ENCODE measurements around the gene POM121C. TPM values are rescaled to one million over a fixed set of nuclear protein-coding genes. Genes with fewer than 3 reads are reported as not detected.

Gene POM121C
- total and polyA plus RNA-seq, 2 of the 13 experiments (the other 11 are each of a cell fraction or from before 2014, with no cell fraction given), result 7.3 to 20.2 TPM

DNA sequence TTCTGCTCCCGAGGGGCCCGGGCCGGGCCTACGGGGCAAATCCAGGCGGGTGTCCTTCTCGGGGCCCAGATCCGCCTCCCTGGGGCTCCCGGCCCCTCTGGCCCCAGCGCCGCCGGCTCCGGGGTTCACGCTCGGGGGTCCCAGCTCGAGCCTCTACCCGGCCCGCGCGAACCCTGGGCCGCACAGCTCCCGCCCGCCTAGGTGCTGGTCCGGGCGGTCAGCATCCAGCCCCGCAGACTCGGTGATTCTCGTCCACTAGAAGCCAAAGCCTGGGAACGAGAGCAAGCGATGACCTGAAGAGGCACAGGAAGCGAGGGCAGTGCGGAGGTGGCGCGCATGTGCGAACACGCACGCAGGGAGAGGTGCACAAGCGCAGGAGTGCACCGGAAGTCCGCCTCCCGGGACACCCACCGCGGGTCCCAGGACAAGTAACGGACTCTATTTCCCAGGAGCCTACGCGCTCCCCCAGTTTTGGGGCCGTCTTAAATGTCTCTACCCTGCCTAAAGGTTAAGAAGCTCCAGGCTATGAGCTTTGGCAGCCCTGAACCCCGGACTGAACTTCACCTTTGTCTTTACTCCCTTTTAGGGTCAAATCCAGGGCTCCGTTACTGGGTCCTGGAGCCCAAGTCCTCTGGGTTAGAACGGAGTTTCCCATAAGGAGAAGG, at the start of gene POM121C (continued):
- TF ChIP-seq ARID2 (CRISPR knock-in tag; IDR thresholded peaks at IDR 0.05; ENCODE audit: borderline replicate concordance), result peak; percentile 56; the same call in 1 of the 2 replicates
- TF ChIP-seq, protein P1, sequence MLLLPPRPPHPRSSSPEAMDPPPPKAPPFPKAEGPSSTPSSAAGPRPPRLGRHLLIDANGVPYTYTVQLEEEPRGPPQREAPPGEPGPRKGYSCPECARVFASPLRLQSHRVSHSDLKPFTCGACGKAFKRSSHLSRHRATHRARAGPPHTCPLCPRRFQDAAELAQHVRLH (CRISPR knock-in tag; IDR thresholded peaks at IDR 0.05; ENCODE audit: borderline replicate concordance, low read depth), result peak; percentile 47; the same call in 1 of the 2 replicates
- TF ChIP-seq MYC (CRISPR knock-in tag; IDR thresholded peaks at IDR 0.05; ENCODE audit: borderline replicate concordance), result peak; percentile 73; the same call in 1 of the 2 replicates
- TF ChIP-seq, protein P2, sequence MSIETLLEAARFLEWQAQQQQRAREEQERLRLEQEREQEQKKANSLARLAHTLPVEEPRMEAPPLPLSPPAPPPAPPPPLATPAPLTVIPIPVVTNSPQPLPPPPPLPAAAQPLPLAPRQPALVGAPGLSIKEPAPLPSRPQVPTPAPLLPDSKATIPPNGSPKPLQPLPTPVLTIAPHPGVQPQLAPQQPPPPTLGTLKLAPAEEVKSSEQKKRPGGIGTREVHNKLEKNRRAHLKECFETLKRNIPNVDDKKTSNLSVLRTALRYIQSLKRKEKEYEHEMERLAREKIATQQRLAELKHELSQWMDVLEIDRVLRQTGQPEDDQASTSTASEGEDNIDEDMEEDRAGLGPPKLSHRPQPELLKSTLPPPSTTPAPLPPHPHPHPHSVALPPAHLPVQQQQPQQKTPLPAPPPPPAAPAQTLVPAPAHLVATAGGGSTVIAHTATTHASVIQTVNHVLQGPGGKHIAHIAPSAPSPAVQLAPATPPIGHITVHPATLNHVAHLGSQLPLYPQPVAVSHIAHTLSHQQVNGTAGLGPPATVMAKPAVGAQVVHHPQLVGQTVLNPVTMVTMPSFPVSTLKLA (IDR thresholded peaks at IDR 0.05), result peak; percentile 31; the same call in 1 of the 2 replicates
- TF ChIP-seq ZZZ3 (CRISPR knock-in tag; IDR thresholded peaks at IDR 0.05; ENCODE audit: borderline replicate concordance), result 0 out of 2 replicates have a peak, but pooled peaks have one; percentile 58
- TF ChIP-seq, protein P3, sequence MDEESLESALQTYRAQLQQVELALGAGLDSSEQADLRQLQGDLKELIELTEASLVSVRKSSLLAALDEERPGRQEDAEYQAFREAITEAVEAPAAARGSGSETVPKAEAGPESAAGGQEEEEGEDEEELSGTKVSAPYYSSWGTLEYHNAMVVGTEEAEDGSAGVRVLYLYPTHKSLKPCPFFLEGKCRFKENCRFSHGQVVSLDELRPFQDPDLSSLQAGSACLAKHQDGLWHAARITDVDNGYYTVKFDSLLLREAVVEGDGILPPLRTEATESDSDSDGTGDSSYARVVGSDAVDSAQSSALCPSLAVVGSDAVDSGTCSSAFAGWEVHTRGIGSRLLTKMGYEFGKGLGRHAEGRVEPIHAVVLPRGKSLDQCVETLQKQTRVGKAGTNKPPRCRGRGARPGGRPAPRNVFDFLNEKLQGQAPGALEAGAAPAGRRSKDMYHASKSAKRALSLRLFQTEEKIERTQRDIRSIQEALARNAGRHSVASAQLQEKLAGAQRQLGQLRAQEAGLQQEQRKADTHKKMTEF (CRISPR knock-in tag; IDR thresholded peaks at IDR 0.05), result peak; percentile 81; the same call in 1 of the 2 replicates
- TF ChIP-seq, protein P4, sequence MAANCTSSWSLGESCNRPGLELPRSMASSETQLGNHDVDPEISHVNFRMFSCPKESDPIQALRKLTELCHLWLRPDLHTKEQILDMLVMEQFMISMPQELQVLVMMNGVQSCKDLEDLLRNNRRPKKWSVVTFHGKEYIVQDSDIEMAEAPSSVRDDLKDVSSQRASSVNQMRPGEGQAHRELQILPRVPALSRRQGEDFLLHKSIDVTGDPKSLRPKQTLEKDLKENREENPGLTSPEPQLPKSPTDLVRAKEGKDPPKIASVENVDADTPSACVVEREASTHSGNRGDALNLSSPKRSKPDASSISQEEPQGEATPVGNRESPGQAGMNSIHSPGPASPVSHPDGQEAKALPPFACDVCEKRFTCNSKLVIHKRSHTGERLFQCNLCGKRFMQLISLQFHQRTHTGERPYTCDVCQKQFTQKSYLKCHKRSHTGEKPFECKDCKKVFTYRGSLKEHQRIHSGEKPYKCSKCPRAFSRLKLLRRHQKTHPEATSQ (CRISPR knock-in tag; IDR thresholded peaks at IDR 0.05; ENCODE audit: borderline replicate concordance), result peak; percentile 36; the same call in 1 of the 2 replicates
- TF ChIP-seq, protein P5, sequence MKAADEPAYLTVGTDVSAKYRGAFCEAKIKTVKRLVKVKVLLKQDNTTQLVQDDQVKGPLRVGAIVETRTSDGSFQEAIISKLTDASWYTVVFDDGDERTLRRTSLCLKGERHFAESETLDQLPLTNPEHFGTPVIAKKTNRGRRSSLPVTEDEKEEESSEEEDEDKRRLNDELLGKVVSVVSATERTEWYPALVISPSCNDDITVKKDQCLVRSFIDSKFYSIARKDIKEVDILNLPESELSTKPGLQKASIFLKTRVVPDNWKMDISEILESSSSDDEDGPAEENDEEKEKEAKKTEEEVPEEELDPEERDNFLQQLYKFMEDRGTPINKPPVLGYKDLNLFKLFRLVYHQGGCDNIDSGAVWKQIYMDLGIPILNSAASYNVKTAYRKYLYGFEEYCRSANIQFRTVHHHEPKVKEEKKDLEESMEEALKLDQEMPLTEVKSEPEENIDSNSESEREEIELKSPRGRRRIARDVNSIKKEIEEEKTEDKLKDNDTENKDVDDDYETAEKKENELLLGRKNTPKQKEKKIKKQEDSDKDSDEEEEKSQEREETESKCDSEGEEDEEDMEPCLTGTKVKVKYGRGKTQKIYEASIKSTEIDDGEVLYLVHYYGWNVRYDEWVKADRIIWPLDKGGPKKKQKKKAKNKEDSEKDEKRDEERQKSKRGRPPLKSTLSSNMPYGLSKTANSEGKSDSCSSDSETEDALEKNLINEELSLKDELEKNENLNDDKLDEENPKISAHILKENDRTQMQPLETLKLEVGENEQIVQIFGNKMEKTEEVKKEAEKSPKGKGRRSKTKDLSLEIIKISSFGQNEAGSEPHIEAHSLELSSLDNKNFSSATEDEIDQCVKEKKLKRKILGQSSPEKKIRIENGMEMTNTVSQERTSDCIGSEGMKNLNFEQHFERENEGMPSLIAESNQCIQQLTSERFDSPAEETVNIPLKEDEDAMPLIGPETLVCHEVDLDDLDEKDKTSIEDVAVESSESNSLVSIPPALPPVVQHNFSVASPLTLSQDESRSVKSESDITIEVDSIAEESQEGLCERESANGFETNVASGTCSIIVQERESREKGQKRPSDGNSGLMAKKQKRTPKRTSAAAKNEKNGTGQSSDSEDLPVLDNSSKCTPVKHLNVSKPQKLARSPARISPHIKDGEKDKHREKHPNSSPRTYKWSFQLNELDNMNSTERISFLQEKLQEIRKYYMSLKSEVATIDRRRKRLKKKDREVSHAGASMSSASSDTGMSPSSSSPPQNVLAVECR (CRISPR knock-in tag; IDR thresholded peaks at IDR 0.05; ENCODE audit: borderline replicate concordance), result peak; percentile 79
- TF ChIP-seq YEATS4 (CRISPR knock-in tag; IDR thresholded peaks at IDR 0.05; ENCODE audit: borderline replicate concordance), result peak; percentile 89
- TF ChIP-seq ARNT2 (CRISPR knock-in tag; IDR thresholded peaks at IDR 0.05; ENCODE audit: low read depth), result peak; percentile 91; the same call in 1 of the 2 replicates
- 0 out of 2 replicates have a peak, but pooled peaks have one; percentile 50 for TF ChIP-seq DR1 (CRISPR knock-in tag; IDR thresholded peaks at IDR 0.05)
- TF ChIP-seq RXRA (CRISPR knock-in tag; IDR thresholded peaks at IDR 0.05), result peak; percentile 21
- peak in 1 of 2 experiments; percentile 40; a peak in 1 of 4 replicates for TF ChIP-seq KLF16 (CRISPR knock-in tag; IDR thresholded peaks at IDR 0.05)
- peak; percentile 99 for TF ChIP-seq KDM2A (CRISPR knock-in tag; IDR thresholded peaks at IDR 0.05; ENCODE audit: borderline replicate concordance, low read depth)
- TF ChIP-seq FOXJ3 (CRISPR knock-in tag; IDR thresholded peaks at IDR 0.05; ENCODE audit: borderline replicate concordance), result 0 out of 2 replicates have a peak, but pooled peaks have one; percentile 18
- TF ChIP-seq ZNF782 (CRISPR knock-in tag; IDR thresholded peaks at IDR 0.05; ENCODE audit: borderline replicate concordance), result peak; percentile 44; the same call in 1 of the 2 replicates

Measured in HepG2 (cell line).